Kidney (tissue), 14 donors: Measurements from ENCODE around the gene RTEL1. TPM values are rescaled to one million over a fixed set of nuclear protein-coding genes. Genes with fewer than 3 reads are reported as not detected.
"Not testable (repeated sequence)": the region's sequence is repeated elsewhere in the genome, so short reads cannot be mapped to it uniquely, and the experiment has no call there.

Experiments used
- DNase-seq, 5 donors: peaks; one replicate each; pipeline ENCODE4 v3.0.0-alpha.2; 2013 to 2020
- FAIRE-seq: peaks from 2 replicates; lab custom pipeline; 2012; peaks lifted over from hg19 to GRCh38; lab: Jason Lieb, UNC
- H3K27ac ChIP-seq, 2 donors: one replicate each; pipeline ENCODE4 v1.7.0; 2013; ENCODE audit warnings: low read depth in 2 of 2, low read length in 2 of 2, inconsistent platforms in 1 of 2
- H3K27me3 ChIP-seq: one replicate; pipeline ENCODE4 v1.7.1; 2013; ENCODE audit warnings: low read length, inconsistent platforms; ENCODE audit not compliant: control insufficient read depth, insufficient read depth
- H3K36me3 ChIP-seq, 3 donors: one replicate each; pipeline versions ENCODE4 v1.7.0 to v1.7.1; 2013; ENCODE audit warnings: low read length in 3 of 3, control low read depth in 1 of 3, inconsistent platforms in 1 of 3; ENCODE audit not compliant: insufficient read depth in 3 of 3, control insufficient read depth in 2 of 3
- H3K4me1 ChIP-seq, 3 donors: one replicate each; pipeline versions ENCODE4 v1.7.0 to v1.7.1; 2013; ENCODE audit warnings: low read length in 3 of 3, inconsistent platforms in 1 of 3, low read depth in 1 of 3; ENCODE audit not compliant: control insufficient read depth in 2 of 3, insufficient read depth in 2 of 3
- H3K4me3 ChIP-seq, 3 donors: one replicate each; pipeline versions ENCODE4 v1.7.0 to v1.8.1; 2013; ENCODE audit warnings: low read length in 3 of 3, control low read depth in 1 of 3, inconsistent platforms in 1 of 3
- H3K9ac ChIP-seq, 3 donors: one replicate each; pipeline versions ENCODE4 v1.7.0 to v1.7.1; 2013; ENCODE audit warnings: low read length in 3 of 3, control low read depth in 1 of 3, inconsistent platforms in 1 of 3
- H3K9me3 ChIP-seq, 3 donors: one replicate each; pipeline versions ENCODE4 v1.7.0 to v1.7.1; 2013; ENCODE audit warnings: low read length in 3 of 3, control low read depth in 1 of 3, inconsistent platforms in 1 of 3; ENCODE audit not compliant: control insufficient read depth in 2 of 3, insufficient read depth in 1 of 3
- intact Hi-C: fragments of 100-400 bp; cut with DNase I; formaldehyde crosslinking; loops from one replicate; pipeline ENCODE4 v1.11.1; 2022
- polyA plus RNA-seq: library from polyadenylated mRNA; stranded (reverse); fragments of 350-450 nt; fragmentation: Illumina TruSeq; extraction: RNeasy Lipid Tissue Mini Kit (QIAGEN cat#74804); gene quantifications from one replicate; pipeline ENCODE4 v1.2.3, GENCODE V29; 2014; ENCODE audit warnings: low read depth, low replicate concordance; ENCODE audit not compliant: insufficient read depth
- total RNA-seq: library from RNA; stranded (reverse); fragmentation: NEBNext Ultra II Directional; extraction: Animal tissue kit (Norgen Biotek cat#: 25700); gene quantifications from one replicate; pipeline ENCODE4 v1.2.1, GENCODE V29; 2021
- TF ChIP-seq, protein P1 (sequence below): IDR thresholded peaks from 3 replicates; pipeline ENCODE4 v1.5.1; 2012; ENCODE audit warnings: mild to moderate bottlenecking, moderate library complexity, borderline replicate concordance; ENCODE audit not compliant: insufficient read depth; ENCODE audit errors: extremely low read depth
- donor health status: control.
- donor health status: control.
- donor health status: control.
- donor health status: control.
- donor health status: control.
- donor health status: DM: yes; HTN: yes; CAD: no.
- donor health status: Normal renal cell carcinoma (clear cell type).

The RTEL1 gene
- total and polyA plus RNA-seq, 2 donors from 2014 or later = 5.3 to 37.7 TPM

DNA sequence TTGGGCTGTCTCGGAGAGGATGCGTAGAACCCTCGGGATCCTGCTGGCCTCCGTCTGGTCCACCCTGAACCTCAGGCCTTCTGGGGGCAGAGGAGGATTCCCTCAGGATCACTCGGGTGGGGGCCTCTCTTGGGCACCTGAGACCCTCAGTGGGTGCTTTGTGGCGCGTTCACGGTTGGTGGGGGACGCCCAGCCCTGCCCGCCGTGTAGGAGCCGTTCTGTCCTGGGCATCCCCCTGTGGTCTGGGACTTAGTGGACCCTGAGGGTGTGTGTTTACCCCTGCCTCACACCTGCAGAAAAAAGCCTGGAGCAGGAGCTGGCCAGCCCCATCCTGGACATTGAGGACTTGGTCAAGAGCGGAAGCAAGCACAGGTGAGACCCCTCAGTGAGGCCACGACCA lies 7.6 kb downstream of the RTEL1 start:
- no peak for DNase-seq
- intact Hi-C loops = no loop called here
- H3K9ac ChIP-seq = no peak overlapping the region
- H3K27ac ChIP-seq = no peak overlapping the region
- no peak for FAIRE-seq
- no peaks in the 10 kb centered on the region for H3K9me3 ChIP-seq
- no peaks in the 10 kb centered on the region for H3K27me3 ChIP-seq
- no peak overlapping the region for H3K4me3 ChIP-seq
- peaks cover 0 to 14% (median 14%) of the 10 kb centered on the region in 3 donors for H3K36me3 ChIP-seq
- TF ChIP-seq, protein P1, sequence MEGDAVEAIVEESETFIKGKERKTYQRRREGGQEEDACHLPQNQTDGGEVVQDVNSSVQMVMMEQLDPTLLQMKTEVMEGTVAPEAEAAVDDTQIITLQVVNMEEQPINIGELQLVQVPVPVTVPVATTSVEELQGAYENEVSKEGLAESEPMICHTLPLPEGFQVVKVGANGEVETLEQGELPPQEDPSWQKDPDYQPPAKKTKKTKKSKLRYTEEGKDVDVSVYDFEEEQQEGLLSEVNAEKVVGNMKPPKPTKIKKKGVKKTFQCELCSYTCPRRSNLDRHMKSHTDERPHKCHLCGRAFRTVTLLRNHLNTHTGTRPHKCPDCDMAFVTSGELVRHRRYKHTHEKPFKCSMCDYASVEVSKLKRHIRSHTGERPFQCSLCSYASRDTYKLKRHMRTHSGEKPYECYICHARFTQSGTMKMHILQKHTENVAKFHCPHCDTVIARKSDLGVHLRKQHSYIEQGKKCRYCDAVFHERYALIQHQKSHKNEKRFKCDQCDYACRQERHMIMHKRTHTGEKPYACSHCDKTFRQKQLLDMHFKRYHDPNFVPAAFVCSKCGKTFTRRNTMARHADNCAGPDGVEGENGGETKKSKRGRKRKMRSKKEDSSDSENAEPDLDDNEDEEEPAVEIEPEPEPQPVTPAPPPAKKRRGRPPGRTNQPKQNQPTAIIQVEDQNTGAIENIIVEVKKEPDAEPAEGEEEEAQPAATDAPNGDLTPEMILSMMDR = no peak
- no peaks in the 10 kb centered on the region for H3K4me1 ChIP-seq

- FAIRE-seq = no peak
These were observed 9.7 kb downstream of the RTEL1 start for GRCh38 chr20:63667858-63668257.

DNA sequence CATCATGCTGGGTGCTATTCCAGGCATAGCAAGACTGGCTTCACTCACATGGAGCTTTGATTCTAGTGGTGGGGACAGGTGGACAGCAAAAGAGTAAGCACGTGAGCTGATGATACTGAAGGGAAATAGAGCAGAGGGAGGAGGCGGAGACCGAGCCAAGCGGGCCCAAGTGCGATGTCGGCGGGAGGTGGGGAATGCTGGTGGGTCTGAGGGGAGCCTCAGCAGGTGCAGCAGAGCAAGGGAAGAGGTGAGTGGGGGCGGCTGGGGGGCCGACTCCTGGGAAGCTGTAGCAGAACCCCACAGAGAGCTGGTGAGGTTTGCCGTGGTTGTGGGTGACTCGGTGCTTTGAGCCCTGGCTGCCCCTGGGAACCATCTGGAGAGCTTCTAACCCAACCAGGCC lies 10.2 kb downstream of the RTEL1 start:
- Histone ChIP-seq H3K27me3 (no peaks in the 10 kb centered on the region), H3K4me1 (no peaks in the 10 kb centered on the region), H3K36me3 (peaks cover 0 to 11% (median 4%) of the 10 kb centered on the region in 3 donors), H3K9me3 (no peaks in the 10 kb centered on the region), H3K4me3 (no peak overlapping the region), H3K27ac (no peak overlapping the region), H3K9ac (no peak overlapping the region)
- no peak for DNase-seq
- TF ChIP-seq, protein P1 = no peak
- intact Hi-C loops = no loop called here
- no peak for FAIRE-seq

More at GRCh38 chr20:63667858-63668257, 9.7 kb downstream of the RTEL1 start:
- H3K4me1 ChIP-seq = no peaks in the 10 kb centered on the region
- DNase-seq = no peak
- no peak overlapping the region for H3K9ac ChIP-seq
- intact Hi-C loops = no loop called here
- TF ChIP-seq, protein P1 = no peak
- no peak overlapping the region for H3K4me3 ChIP-seq
- H3K9me3 ChIP-seq = no peaks in the 10 kb centered on the region
- no peaks in the 10 kb centered on the region for H3K27me3 ChIP-seq
- H3K36me3 ChIP-seq = peaks cover 0 to 11% (median 8%) of the 10 kb centered on the region in 3 donors
- H3K27ac ChIP-seq = no peak overlapping the region

- intact Hi-C loops, H3K27me3 ChIP-seq, DNase-seq, H3K9ac ChIP-seq, FAIRE-seq, H3K4me1 ChIP-seq, H3K9me3 ChIP-seq, H3K4me3 ChIP-seq, H3K27ac ChIP-seq: not testable (repeated sequence)
- peaks cover 0 to 10% (median 7%) of the 10 kb centered on the region in 3 donors for H3K36me3 ChIP-seq
These were observed 13.6 kb downstream of the RTEL1 start for GRCh38 chr20:63671695-63672094.
